CD14-positive monocyte (primary cell): ENCODE data around the gene TXLNA. TPM values are rescaled to one million over a fixed set of nuclear protein-coding genes. Genes with fewer than 3 reads are reported as not detected.
A peak's percentile ranks its signal among the peaks of the same experiment; 100 is the strongest.

Experiments
- DNase-seq, 3 donors: peaks; one replicate each; pipeline ENCODE4 v3.0.0-alpha.2; 2011 to 2022
- H2AFZ ChIP-seq: 2 replicates; pipeline ENCODE4 v1.6.0; 2012; ENCODE audit warnings: mild to moderate bottlenecking, low read depth, low read length, inconsistent platforms; ENCODE audit not compliant: insufficient read depth, poor library complexity, severe bottlenecking
- H3K27ac ChIP-seq, 2 donors: 1 replicate in 1 of 2; 2 replicates in 1 of 2; pipeline ENCODE4 v1.5.1; 2012 to 2013; ENCODE audit warnings: low read length in 2 of 2, control low read depth in 1 of 2, inconsistent platforms in 1 of 2, low read depth in 1 of 2, mild to moderate bottlenecking in 1 of 2
- H3K27me3 ChIP-seq, 2 donors: one replicate each; pipeline versions ENCODE4 v1.6.0 to v1.6.1; 2011 to 2013; ENCODE audit warnings: low read length in 2 of 2; ENCODE audit not compliant: control insufficient read depth in 2 of 2, insufficient read depth in 2 of 2
- H3K36me3 ChIP-seq, 2 donors: replicated peaks in 1 of 2; 1 replicate in 1 of 2; 2 replicates in 1 of 2; pipeline versions ENCODE4 v1.5.1 to v1.6.1; 2012 to 2013; ENCODE audit warnings: low read length in 2 of 2, control low read depth in 1 of 2, inconsistent platforms in 1 of 2, mild to moderate bottlenecking in 1 of 2; ENCODE audit not compliant: insufficient read depth in 2 of 2, control insufficient read depth in 1 of 2
- H3K4me1 ChIP-seq, 2 donors: 1 replicate in 1 of 2; 2 replicates in 1 of 2; pipeline versions ENCODE4 v1.5.1 to v1.6.1; 2012 to 2013; ENCODE audit warnings: low read length in 2 of 2, control low read depth in 1 of 2, inconsistent platforms in 1 of 2, mild to moderate bottlenecking in 1 of 2, moderate library complexity in 1 of 2; ENCODE audit not compliant: insufficient read depth in 2 of 2, control insufficient read depth in 1 of 2
- H3K4me2 ChIP-seq: replicated peaks from 2 replicates; pipeline ENCODE3; 2012; ENCODE audit warnings: low read length, moderate library complexity, mild to moderate bottlenecking; ENCODE audit not compliant: poor library complexity, severe bottlenecking; ENCODE audit errors: extremely low read depth
- H3K4me3 ChIP-seq, 3 experiments: fragments of 200-600 bp in 1 of 3; sonication (generic) in 1 of 3; replicated peaks in 1 of 3; 1 replicate in 2 of 3; 2 replicates in 1 of 3; pipeline ENCODE4 v1.5.1; 2011 to 2013; ENCODE audit warnings: low read length in 3 of 3, mild to moderate bottlenecking in 3 of 3, control low read depth in 2 of 3, low read depth in 2 of 3, inconsistent platforms in 1 of 3, moderate library complexity in 1 of 3
- H3K79me2 ChIP-seq: 2 replicates; pipeline ENCODE4 v1.6.0; 2012; ENCODE audit warnings: mild to moderate bottlenecking, control low read depth, inconsistent platforms, low read length, moderate library complexity; ENCODE audit not compliant: insufficient read depth
- H3K9ac ChIP-seq: 2 replicates; pipeline ENCODE4 v1.6.0; 2017; ENCODE audit warnings: low read length, mild to moderate bottlenecking; ENCODE audit not compliant: insufficient read depth, poor library complexity, severe bottlenecking
- H3K9me3 ChIP-seq, 2 donors: replicated peaks in 1 of 2; 1 replicate in 1 of 2; 2 replicates in 1 of 2; pipeline versions ENCODE4 v1.5.1 to v1.6.1; 2012 to 2013; ENCODE audit warnings: low read length in 2 of 2, control low read depth in 1 of 2; ENCODE audit not compliant: control insufficient read depth in 1 of 2, insufficient read depth in 1 of 2
- H4K20me1 ChIP-seq: 2 replicates; pipeline ENCODE4 v1.6.0; 2012; ENCODE audit warnings: mild to moderate bottlenecking, low read length, control low read depth, moderate library complexity; ENCODE audit not compliant: insufficient read depth
- H3K27ac Mint-ChIP-seq, 7 donors: one replicate each; pipeline ENCODE4 v1.8.0; 2020; ENCODE audit warnings: mild to moderate bottlenecking in 7 of 7, mixed read lengths in 7 of 7, moderate library complexity in 6 of 7, inconsistent platforms in 2 of 7
- H3K27me3 Mint-ChIP-seq, 3 donors: one replicate each; pipeline ENCODE4 v1.8.0; 2021 to 2022; ENCODE audit warnings: low read depth in 3 of 3, mild to moderate bottlenecking in 3 of 3, mixed read lengths in 3 of 3, moderate library complexity in 3 of 3, inconsistent platforms in 1 of 3
- H3K36me3 Mint-ChIP-seq, 2 donors: one replicate each; pipeline ENCODE4 v1.8.0; 2020; ENCODE audit warnings: mixed read lengths in 2 of 2, inconsistent platforms in 1 of 2, mild to moderate bottlenecking in 1 of 2
- H3K4me1 Mint-ChIP-seq: one replicate; pipeline ENCODE4 v1.8.0; 2020; ENCODE audit warnings: mild to moderate bottlenecking, mixed read lengths
- H3K4me3 Mint-ChIP-seq, 2 donors: one replicate each; pipeline ENCODE4 v1.8.0; 2020; ENCODE audit warnings: mild to moderate bottlenecking in 2 of 2, mixed read lengths in 2 of 2, moderate library complexity in 1 of 2
- H3K9me3 Mint-ChIP-seq, 7 donors: one replicate each; pipeline ENCODE4 v1.8.0; 2020 to 2022; ENCODE audit warnings: mixed read lengths in 7 of 7, mild to moderate bottlenecking in 6 of 7, moderate library complexity in 6 of 7, inconsistent platforms in 2 of 7
- WGBS: methylation state at CpG from one replicate; pipeline ENCODE4 v1.1.5; 2013; ENCODE audit warnings: missing lambda C conversion rate; ENCODE audit not compliant: insufficient coverage; 5-methylcytosine and 5-hydroxymethylcytosine counted together
- intact Hi-C, 2 donors: fragments of 100-400 bp; cut with micrococcal nuclease; formaldehyde crosslinking; loops; one replicate each; pipeline versions ENCODE4 v1.15.0 to v1.15.1; 2023
- polyA plus RNA-seq, 3 donors: library from polyadenylated mRNA; depleted of rRNA in 1 of 3; unstranded in 2 of 3; stranded (reverse) in 1 of 3; fragments of 300-500 nt in 2 of 3; fragments of >200 nt in 1 of 3; fragmentation: Illumina TruSeq in 2 of 3; gene quantifications; 1 replicate in 2 of 3; 2 replicates in 1 of 3; pipeline ENCODE4 v1.2.3, GENCODE V29; 2012 to 2021
- TF ChIP-seq, protein P1 (sequence below): fragments of 200-600 bp; IDR thresholded peaks from one replicate; pipeline ENCODE4 v1.8.0; 2022; ENCODE audit warnings: antibody characterized with exemption, mild to moderate bottlenecking

TXLNA gene
- polyA plus RNA-seq, 3 donors, result 12.3 to 15.3 (median 14.4) TPM

DNA sequence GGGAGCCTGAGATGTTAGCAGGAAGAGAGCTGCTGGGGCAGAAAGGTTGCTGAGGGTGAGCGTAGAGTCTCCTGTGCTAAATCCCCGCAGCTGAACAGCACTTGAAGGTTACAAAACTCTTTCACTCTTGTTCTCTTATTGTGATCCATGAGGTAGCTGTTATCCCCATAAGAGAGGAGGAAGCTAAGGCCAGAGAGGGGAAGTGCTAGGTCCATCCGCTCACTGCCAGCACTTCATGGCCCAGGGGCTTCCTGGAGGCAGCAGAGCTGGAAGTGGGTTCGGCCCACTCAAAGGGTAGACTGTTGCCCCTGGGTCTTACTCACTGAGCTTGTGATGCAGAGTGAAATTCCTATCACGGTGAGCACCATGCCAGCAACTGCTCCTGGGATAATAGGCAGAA, 37.1 kb downstream of the TXLNA start:
- Histone ChIP-seq H3K79me2 (peaks cover 8% of the 10 kb centered on the region), H4K20me1 (no peaks in the 10 kb centered on the region), H3K27ac (peak overlapping the region; percentile 1 to 49), H3K4me1 (peaks cover 13 to 20% of the 10 kb centered on the region in 2 donors), H3K4me2 (no peak overlapping the region), H3K9ac (no peak overlapping the region), H3K4me3 (no peak overlapping the region), H3K36me3 (peaks cover 9 to 43% of the 10 kb centered on the region in 2 donors), H2AFZ (no peak overlapping the region), H3K9me3 (no peaks in the 10 kb centered on the region), H3K27me3 (no peaks in the 10 kb centered on the region)
- Mint-ChIP-seq H3K4me3 (no peak overlapping the region), H3K9me3 (no peaks in the 10 kb centered on the region), H3K27me3 (peaks cover 0 to 2% (median 0%) of the 10 kb centered on the region in 3 donors), H3K36me3 (peaks cover 32 to 51% of the 10 kb centered on the region in 2 donors), H3K27ac (peak overlapping the region in 6 of 7 donors; percentile 59 to 84 (median 74)), H3K4me1 (peaks cover 20% of the 10 kb centered on the region)
- TF ChIP-seq, protein P1, sequence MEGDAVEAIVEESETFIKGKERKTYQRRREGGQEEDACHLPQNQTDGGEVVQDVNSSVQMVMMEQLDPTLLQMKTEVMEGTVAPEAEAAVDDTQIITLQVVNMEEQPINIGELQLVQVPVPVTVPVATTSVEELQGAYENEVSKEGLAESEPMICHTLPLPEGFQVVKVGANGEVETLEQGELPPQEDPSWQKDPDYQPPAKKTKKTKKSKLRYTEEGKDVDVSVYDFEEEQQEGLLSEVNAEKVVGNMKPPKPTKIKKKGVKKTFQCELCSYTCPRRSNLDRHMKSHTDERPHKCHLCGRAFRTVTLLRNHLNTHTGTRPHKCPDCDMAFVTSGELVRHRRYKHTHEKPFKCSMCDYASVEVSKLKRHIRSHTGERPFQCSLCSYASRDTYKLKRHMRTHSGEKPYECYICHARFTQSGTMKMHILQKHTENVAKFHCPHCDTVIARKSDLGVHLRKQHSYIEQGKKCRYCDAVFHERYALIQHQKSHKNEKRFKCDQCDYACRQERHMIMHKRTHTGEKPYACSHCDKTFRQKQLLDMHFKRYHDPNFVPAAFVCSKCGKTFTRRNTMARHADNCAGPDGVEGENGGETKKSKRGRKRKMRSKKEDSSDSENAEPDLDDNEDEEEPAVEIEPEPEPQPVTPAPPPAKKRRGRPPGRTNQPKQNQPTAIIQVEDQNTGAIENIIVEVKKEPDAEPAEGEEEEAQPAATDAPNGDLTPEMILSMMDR, result no peak
- DNase-seq, result no peak
- intact Hi-C loops, result loop anchor here (5.0 to 10.0 kb wide), 2 partner anchors 158 to 196 kb away; no protein-coding TSS in a partner anchor
- WGBS, result 38% methylated on average over 1 of the region's 5 CpGs

DNA sequence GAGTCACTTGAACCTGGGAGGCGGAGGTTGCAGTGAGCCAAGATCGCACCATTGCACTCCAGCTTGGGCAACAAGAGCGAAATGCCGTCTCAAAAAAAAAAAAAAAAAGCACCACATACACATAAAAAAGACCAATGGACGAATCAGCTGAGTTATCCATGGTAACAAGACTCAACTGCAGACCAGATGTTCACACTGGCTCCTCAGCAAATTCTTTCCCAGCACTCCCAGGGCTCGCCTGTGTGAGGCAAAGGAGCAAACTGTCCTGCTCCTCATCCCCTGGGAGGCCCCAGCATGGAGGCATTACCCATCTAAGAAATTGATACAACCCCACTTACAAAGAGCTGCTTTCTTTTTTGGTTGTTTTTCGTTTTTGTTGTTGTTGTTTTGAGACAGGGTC, 39.5 kb downstream of the TXLNA start:
- H3K27ac ChIP-seq, result no peak overlapping the region
- no peak overlapping the region for H3K4me2 ChIP-seq
- no peaks in the 10 kb centered on the region for H4K20me1 ChIP-seq
- H3K9me3 ChIP-seq, result no peaks in the 10 kb centered on the region
- 100% methylated on average over 2 of the region's 7 CpGs for WGBS
- intact Hi-C loops, result loop anchor here (5.0 to 10.0 kb wide), 2 partner anchors 156 to 193 kb away; no protein-coding TSS in a partner anchor
- H3K4me1 Mint-ChIP-seq, result peaks cover 37% of the 10 kb centered on the region
- peaks cover 34 to 56% of the 10 kb centered on the region in 2 donors for H3K36me3 Mint-ChIP-seq
- H3K79me2 ChIP-seq, result peaks cover 31% of the 10 kb centered on the region
- no peak overlapping the region for H3K9ac ChIP-seq
- no peak for DNase-seq
- H3K4me3 Mint-ChIP-seq, result no peak overlapping the region
- no peak overlapping the region for H2AFZ ChIP-seq
- H3K27me3 ChIP-seq, result no peaks in the 10 kb centered on the region
- H3K4me3 ChIP-seq, result no peak overlapping the region
- H3K4me1 ChIP-seq, result peaks cover 23 to 37% of the 10 kb centered on the region in 2 donors
- H3K9me3 Mint-ChIP-seq, result no peaks in the 10 kb centered on the region
- H3K27ac Mint-ChIP-seq, result peak overlapping the region in 1 of 7 donors; percentile 13
- H3K36me3 ChIP-seq, result peaks cover 10 to 46% of the 10 kb centered on the region in 2 donors
- peaks cover 0 to 2% (median 0%) of the 10 kb centered on the region in 3 donors for H3K27me3 Mint-ChIP-seq
- TF ChIP-seq, protein P1, result no peak
